ENCODE results near the gene CDH4.

GRCh38 chr20:61746147-61746646 is 494.1 kb downstream of the CDH4 start:
- TF ChIP-seq EP300 (IDR thresholded peaks at IDR 0.05) (no peak), CTCF (IDR thresholded peaks at IDR 0.05) (no peak)

Measured in upper lobe of left lung (tissue), 4 donors.